ENCODE results near the gene DTNA.

Gene DTNA

GRCh38 chr18:34738175-34738894, 28.2 kb downstream of the DTNA start:
- peak; percentile 19 for DNase-seq (ENCODE audit: low read depth)
- TF ChIP-seq CTCF (IDR thresholded peaks at IDR 0.05; ENCODE audit: low read length, missing control alignments), result no peak

GRCh38 chr18:34740101-34740500, 30.0 kb downstream of the DTNA start:
- H3K4me3 ChIP-seq (replicated peaks; ENCODE audit: low read depth, low read length), result no peak overlapping the region
- TF ChIP-seq CTCF (IDR thresholded peaks at IDR 0.05; ENCODE audit: low read length, missing control alignments), result no peak
- no peak for DNase-seq (ENCODE audit: low read depth)

More at GRCh38 chr18:34738175-34738894, 28.2 kb downstream of the DTNA start:
- no peak overlapping the region for H3K4me3 ChIP-seq (replicated peaks; ENCODE audit: low read depth, low read length)

- no peak for DNase-seq (ENCODE audit: low read depth)
- H3K4me3 ChIP-seq (replicated peaks; ENCODE audit: low read depth, low read length), result no peak overlapping the region
- no peak for TF ChIP-seq CTCF (IDR thresholded peaks at IDR 0.05; ENCODE audit: low read length, missing control alignments)
Measured at GRCh38 chr18:34740724-34741123, 30.6 kb downstream of the DTNA start.

- no peak overlapping the region for H3K4me3 ChIP-seq (replicated peaks; ENCODE audit: low read depth, low read length)
- no peak for TF ChIP-seq CTCF (IDR thresholded peaks at IDR 0.05; ENCODE audit: low read length, missing control alignments)
- DNase-seq (ENCODE audit: low read depth), result no peak
Measured at GRCh38 chr18:34741401-34741800, 31.3 kb downstream of the DTNA start.

- TF ChIP-seq CTCF (IDR thresholded peaks at IDR 0.05; ENCODE audit: low read length, missing control alignments), result no peak
- H3K4me3 ChIP-seq (replicated peaks; ENCODE audit: low read depth, low read length), result no peak overlapping the region
- DNase-seq (ENCODE audit: low read depth), result no peak
Measured at GRCh38 chr18:34742891-34743341, 32.8 kb downstream of the DTNA start.

- no peak for DNase-seq (ENCODE audit: low read depth)
- no peak overlapping the region for H3K4me3 ChIP-seq (replicated peaks; ENCODE audit: low read depth, low read length)
- no peak for TF ChIP-seq CTCF (IDR thresholded peaks at IDR 0.05; ENCODE audit: low read length, missing control alignments)
Measured at GRCh38 chr18:34744569-34744968, 34.5 kb downstream of the DTNA start.

GRCh38 chr18:34746614-34747013, 36.5 kb downstream of the DTNA start:
- TF ChIP-seq CTCF (IDR thresholded peaks at IDR 0.05; ENCODE audit: low read length, missing control alignments), result no peak

More at GRCh38 chr18:34746614-34747013, 36.5 kb downstream of the DTNA start:
- H3K4me3 ChIP-seq (replicated peaks; ENCODE audit: low read depth, low read length), result no peak overlapping the region
- no peak for DNase-seq (ENCODE audit: low read depth)
